LNCAP (cell line): ENCODE results near the gene DCUN1D5.

Experiments
- TF ChIP-seq, protein P1 (sequence below): fragments of 450-650 bp; IDR thresholded peaks from 2 replicates; pipeline ENCODE4 v1.5.1; 2017; ENCODE audit warnings: mild to moderate bottlenecking

DCUN1D5 gene

DNA sequence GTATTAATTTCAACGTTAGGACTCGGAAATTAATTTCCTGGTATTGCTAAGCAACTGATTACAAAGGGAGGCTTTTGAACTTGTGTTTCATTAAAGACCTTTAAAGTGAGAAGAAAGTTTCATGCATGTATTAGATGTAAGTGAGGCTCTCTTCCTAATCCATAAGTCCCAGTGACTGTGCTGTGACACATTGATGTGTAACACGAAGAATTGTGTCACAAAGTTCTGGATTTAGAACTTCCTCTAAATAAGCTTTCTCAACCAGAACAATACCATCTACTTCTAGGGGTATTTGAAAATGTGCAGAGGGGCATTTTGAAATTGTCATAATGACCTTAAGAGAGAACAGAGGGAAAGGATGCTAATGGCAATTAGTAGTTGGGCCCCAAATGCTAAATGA, 14.4 kb downstream of the DCUN1D5 start:
- TF ChIP-seq, protein P1, sequence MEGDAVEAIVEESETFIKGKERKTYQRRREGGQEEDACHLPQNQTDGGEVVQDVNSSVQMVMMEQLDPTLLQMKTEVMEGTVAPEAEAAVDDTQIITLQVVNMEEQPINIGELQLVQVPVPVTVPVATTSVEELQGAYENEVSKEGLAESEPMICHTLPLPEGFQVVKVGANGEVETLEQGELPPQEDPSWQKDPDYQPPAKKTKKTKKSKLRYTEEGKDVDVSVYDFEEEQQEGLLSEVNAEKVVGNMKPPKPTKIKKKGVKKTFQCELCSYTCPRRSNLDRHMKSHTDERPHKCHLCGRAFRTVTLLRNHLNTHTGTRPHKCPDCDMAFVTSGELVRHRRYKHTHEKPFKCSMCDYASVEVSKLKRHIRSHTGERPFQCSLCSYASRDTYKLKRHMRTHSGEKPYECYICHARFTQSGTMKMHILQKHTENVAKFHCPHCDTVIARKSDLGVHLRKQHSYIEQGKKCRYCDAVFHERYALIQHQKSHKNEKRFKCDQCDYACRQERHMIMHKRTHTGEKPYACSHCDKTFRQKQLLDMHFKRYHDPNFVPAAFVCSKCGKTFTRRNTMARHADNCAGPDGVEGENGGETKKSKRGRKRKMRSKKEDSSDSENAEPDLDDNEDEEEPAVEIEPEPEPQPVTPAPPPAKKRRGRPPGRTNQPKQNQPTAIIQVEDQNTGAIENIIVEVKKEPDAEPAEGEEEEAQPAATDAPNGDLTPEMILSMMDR: no peak

DNA sequence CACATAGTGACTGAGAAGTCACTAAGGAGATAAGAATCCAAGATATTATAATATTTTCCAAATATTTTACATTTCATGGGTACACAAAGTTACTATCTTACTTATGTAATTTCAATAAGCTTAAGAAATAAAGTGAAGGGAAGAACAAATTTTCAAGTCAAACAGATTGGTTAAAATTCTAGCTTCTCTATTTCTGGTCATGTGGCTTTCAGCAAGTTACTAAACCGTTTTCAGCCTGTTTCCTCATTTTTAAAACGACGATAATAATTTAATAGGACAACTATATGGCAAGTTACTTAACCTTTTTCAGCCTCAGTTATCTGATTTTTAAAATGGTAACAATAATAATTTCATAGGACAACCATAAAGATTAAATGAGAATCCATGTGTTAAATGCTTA, 15.6 kb downstream of the DCUN1D5 start:
- TF ChIP-seq, protein P1: no peak

DNA sequence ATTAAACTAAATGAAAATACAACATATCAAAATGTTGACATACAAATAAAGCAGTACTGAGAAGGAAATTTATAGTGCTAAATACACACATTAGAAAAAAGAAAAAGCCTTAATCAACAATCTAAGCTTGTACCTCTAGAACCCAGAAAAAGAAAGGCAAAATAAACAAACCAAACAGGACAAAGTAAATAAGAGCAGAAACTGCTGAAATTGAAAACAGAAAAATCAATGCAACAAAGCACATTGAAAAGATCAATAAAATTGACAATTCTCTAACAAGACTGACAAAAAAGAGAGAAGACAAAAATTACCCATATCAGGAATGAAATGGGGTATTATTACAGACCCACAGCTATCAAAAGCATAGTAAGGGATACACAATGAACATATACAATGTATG, 21.0 kb downstream of the DCUN1D5 start:
- TF ChIP-seq, protein P1: no peak

DNA sequence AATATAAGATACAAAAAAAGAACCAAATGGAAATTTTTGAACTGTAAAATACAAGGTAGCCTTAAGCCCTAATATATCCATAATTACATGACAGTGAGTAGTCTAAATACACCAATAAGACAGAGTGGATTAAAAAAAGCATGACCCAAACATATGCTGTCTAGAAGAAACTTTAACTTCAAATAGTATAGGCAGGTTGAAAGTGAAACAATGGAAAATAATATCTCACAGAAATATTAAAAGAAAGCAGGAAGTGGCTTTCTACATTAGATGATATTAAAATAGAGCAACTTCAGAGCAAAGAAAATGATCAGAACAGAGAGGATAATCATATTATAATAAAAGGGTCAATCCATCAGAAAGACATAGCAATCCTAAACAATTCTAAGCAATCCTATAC, 21.8 kb downstream of the DCUN1D5 start:
- TF ChIP-seq, protein P1: no peak

DNA sequence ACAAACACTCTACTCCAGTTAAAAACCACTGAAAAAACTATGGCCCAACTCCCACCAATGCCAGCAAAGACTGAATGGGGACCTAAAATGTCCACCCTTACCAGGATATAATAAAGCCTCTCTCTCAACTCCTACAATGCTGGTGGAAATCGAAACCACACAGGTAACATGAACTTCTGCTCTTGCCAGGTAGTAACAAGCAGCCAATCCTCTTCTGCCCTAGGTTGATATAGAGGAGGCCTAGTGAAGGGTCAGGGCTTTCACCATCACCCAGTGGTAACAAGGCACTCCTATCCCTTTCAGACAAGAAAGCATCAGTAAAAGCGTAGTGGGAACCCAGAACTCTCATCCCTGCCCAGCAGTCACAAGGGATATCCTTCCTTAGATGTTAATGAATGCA, 22.6 kb downstream of the DCUN1D5 start:
- TF ChIP-seq, protein P1: no peak

DNA sequence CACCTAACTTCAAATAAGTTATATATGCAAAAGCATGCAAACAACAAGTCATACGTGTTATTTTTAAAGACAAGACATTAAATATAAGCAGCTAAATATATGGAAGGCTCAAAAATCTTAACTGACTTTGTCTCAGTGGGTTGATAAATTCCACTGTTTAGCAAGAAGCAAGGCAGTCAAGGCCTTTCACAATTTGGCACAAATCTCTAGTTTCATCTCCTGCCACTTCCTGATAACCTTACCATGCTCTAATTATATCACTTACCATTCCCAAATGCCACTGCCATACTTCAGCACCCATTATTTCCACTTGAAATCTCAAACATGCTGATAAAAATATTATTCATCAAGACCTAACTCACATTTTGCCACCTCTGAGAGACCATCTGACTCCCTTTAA, 24.8 kb downstream of the DCUN1D5 start:
- TF ChIP-seq, protein P1: no peak

DNA sequence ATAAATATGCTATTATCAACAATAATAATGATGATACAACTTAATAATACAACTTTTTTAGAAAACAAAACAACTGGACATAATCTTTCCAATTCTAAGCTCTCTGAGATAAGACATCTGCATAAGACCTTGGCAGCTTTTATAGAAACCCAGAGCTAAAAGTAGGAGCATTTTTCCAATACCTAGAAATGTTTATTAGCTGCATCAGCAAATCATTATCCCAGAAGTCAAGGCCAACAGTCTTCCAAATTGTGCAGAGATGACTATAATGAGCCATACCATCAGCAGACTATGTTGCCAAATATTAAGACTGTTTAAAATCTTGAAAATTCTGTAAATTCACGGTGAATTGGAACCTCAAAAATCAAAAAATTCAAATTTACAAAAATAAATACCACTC, 30.3 kb downstream of the DCUN1D5 start:
- TF ChIP-seq, protein P1: no peak

DNA sequence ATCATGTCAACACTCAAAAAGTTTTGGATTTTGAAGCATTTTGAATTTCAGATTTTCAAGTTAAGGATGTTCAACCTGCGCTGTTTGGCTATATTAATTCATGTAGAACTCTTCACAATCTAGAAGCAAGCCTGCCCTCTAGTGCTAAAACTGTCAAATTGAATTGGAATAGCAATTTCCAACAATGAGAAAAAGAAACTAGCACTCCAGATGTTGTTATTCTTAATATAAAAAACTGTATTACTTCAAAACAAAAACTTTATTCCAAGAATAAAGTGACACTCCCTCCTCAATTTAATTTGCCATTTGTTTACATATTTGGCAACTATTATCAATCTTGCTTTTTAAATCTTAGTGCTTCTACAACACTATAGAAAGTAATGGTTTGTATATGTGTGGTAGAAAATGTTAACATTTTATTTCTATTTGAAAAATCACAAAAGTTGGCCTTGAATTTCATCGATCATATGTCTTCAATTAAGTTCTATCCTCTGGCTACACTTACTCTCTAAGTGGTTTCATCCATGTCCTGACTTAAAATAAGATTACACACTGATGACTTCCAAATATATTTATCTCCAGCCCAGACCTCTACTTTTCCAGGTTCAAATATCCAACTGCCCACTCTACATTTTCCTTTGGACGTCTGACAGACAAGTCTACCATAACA, 36.6 kb downstream of the DCUN1D5 start:
- TF ChIP-seq, protein P1: peak; percentile 69
